Left ventricle myocardium superior (tissue), 1 donor: ENCODE data around the gene SLC26A5. TPM values are rescaled to one million over a fixed set of nuclear protein-coding genes. Genes with fewer than 3 reads are reported as not detected.
"Not testable (repeated sequence)": the region's sequence is repeated elsewhere in the genome, so short reads cannot be mapped to it uniquely, and the experiment has no call there.

Source experiments
- ATAC-seq: fragments of 200-7000 bp; cut with Tn5 transposase; one replicate; pipeline ENCODE4 v1.9.1; 2020; ENCODE audit warnings: mild to moderate bottlenecking, moderate library complexity
- DNase-seq: peaks from one replicate; pipeline ENCODE4 v3.0.0-alpha.2; 2020
- intact Hi-C: fragments of 100-400 bp; cut with micrococcal nuclease; formaldehyde crosslinking; loops from one replicate; pipeline ENCODE4 v1.11.0; 2022
- total RNA-seq: library from RNA; stranded (reverse); fragmentation: NEBNext Ultra II Directional; extraction: Animal tissue kit (Norgen Biotek cat#: 25700); gene quantifications from one replicate; pipeline ENCODE4 v1.2.1, GENCODE V29; 2021
- donor health status: DM: no; HTN: yes; CAD: no; lungs with severe emphysema.

The SLC26A5 gene
- total RNA-seq, 1 donor from 2014 or later, result not detected

DNA sequence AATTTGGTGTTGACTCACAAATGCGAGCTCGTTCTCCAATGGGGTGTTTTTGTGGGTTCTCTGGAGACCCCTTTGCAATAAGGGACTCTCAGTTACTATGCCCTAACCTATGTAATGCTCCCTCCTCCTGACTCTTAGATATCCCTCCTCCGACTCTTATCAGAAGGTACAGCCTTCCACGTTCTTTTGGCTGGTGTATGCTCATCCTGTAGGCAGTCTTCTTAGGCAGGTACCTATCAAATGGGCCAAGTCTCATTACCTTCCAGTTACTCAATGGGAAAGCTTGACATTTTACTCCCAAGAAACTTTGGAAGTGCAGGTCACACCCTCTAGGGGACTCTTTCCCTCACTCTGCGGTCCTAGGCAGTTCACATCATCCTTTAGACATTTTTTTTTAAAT, 32.6 kb downstream of the SLC26A5 start:
- intact Hi-C loops, result no loop called here
- DNase-seq, result no peak
- no peak for ATAC-seq

DNA sequence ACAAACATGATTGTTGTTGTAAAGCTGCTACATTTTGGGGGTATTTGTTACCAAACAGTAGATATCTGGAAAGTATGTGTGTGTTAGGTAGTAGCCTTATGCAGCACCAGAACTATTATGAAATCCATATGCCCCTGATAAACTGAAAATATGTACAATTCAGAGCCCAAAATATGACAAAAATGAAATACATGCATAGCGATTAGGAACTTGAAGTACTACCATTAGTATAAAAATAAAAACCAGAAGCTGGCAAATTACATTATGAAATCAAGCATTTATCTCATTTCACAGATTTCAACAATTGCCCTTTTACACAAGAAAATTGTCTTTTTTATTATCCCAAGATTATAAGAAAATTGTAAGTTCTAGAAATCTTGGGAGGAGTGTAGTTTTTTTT, 33.9 kb downstream of the SLC26A5 start:
- DNase-seq (no peak), ATAC-seq (no peak)
- intact Hi-C loops, result no loop called here

DNA sequence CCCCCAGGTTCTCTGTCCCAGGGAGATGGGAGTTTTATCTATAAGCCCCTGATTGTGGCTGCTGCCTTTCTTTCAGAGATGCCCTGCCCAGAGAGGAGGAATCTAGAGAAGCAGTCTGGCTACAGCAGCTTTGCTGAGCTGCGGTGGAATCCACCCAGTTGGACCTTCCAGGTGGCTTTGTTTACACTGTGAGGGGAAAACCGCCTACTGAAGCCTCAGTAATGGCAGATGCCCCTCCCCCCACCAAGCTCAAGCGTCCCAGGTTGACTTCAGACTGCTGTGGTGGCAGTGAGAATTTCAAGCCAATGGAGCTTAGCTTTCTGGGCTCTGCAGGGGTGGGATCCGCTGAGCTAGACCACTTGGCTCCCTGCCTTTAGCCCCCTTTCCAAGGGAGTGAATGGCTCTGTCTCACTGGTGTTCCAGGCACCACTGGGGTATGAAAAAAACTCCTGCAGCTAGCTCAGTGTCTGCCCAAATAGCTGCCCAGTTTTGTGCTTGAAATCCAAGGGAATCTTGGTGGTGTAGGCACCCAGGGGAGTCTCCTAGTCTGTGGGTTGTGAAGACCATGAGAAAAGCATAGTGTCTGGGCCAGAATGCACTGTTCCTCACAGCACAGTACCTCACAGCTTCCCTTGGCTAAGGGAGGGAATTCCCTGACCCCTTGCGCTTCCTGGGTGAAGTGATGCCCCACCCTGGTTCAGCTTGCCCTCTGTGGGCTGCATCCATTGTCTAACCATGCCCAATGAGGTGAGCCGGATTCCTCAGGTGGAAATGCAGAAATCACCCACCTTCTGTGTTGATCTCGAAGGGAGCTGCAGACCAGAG, 40.0 kb downstream of the SLC26A5 start:
- DNase-seq, intact Hi-C loops, ATAC-seq: not testable (repeated sequence)

DNA sequence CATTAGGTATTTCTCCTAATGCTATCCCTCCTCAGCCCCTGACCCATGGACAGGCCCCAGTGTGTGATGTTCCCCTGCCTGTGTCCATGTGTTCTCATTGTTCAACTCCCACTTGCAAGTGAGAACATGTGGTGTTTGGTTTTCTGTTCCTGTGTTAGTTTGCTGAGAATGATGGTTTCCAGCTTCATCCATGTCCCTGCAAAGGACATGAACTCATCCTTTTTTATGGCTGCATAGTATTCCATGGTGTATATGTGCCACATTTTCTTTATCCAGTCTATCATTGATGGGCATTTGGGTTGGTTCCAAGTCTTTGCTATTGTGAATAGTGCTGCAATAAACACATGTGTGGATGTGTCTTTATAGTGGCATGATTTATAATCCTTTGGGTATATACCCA, 46.3 kb downstream of the SLC26A5 start:
- ATAC-seq, DNase-seq, intact Hi-C loops: not testable (repeated sequence)

DNA sequence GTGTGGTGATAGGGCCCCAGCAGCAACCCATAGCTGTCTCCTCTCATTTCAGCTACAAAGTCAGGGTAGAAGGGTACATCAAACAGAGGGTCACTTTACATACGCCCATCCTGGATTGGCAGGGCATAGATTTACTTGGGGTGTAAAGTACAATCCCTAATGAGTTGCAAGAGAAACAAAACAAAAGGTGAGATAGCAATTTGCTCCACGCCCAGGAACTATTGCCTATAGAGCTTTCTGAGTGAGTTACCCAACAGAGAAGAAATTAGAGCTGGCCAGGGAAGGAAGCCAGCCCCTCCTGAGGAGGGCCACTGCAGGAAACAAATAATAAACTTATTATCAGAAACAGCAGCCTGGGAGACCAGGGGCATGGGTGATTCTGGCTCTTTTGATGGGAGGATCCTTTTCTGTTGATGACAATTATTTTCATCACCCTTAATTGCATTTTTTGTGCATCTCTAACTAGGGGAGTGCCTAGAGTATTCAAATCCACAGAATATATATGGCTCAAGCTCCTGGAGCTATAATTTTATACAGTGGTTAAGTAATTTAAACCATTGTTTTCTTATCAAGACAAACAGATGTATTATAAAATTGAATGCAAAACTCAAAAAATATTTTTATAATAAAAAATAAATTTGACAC, 47.4 kb downstream of the SLC26A5 start:
- intact Hi-C loops, result no loop called here
- ATAC-seq, result no peak
- DNase-seq, result no peak

DNA sequence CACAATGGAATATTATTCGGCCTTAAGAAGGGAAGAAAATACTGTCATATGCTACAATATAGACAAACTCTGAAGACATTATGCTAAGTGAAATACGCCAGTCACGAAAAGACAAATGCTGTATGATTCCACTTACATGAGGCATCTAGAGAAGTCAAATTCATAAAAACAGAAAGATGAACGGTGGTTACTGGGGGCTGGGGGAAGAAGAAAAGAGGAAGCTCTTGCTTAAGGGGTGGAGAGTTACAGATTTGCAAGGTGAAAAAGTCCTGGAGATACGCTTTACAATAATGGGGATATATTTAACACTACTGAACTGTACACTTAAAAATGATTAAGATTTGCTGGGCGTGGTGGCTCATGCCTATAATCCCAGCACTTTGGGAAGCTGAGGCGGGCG, 49.5 kb downstream of the SLC26A5 start:
- DNase-seq, result no peak
- ATAC-seq, result no peak
- intact Hi-C loops, result no loop called here

DNA sequence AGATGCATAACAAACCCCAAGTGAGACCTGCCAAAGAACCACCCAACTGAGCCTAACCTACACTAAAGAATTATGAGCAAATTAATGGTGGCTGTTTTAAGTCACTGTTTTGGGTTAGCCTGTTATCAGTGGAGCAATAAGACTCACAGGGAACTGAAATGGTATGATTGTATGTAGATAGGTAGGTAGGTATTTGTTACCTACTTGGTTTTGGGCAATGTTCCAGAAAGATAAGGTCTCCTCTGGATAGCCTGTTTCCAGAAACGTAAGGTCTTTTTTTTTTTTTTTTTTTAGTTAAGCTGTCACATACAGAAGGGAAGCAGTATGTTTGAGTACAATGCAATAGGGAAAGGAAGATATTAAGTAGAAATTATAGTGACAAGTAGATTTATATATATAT, 50.9 kb downstream of the SLC26A5 start:
- DNase-seq (no peak), ATAC-seq (no peak)
- intact Hi-C loops, result no loop called here

DNA sequence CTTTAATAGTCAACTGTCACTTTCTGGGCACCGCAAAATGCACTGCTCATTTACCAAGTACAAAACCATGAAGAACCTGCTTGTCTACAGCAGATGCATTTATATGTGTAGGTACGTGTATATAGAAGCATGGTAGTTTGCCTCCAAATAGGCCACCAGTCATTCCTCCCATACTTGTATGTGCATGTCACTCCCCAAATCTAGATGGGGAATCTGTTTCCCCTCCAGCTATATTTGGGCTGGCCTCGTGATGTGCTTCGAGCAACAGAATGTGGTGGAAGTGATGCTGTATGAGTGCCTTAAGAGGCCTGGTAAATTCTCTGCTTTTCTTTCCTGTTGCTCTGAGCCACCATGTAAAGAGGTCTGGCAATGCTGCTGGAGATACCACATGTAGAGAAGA, 51.4 kb downstream of the SLC26A5 start:
- intact Hi-C loops, result no loop called here
- DNase-seq (no peak), ATAC-seq (no peak)

DNA sequence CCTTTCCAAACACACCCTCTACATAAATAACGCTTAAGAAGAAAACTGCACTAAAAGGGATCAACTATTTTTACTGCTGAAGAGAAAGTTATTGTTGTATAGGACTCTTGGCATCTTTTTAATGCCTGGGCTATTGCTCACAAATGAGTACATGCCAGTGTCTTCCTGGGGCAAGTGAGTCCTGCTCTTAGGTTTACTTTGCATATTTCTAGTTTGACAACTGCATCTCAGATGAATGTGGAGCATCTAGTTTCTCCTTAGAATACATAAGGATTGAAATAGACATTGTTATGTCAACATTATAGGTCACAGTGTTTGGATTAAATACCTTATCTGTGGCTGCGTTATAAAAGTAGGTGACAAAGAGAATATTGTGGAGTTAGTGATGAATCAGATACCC, 54.0 kb downstream of the SLC26A5 start:
- no peak for DNase-seq
- intact Hi-C loops, result no loop called here
- no peak for ATAC-seq

DNA sequence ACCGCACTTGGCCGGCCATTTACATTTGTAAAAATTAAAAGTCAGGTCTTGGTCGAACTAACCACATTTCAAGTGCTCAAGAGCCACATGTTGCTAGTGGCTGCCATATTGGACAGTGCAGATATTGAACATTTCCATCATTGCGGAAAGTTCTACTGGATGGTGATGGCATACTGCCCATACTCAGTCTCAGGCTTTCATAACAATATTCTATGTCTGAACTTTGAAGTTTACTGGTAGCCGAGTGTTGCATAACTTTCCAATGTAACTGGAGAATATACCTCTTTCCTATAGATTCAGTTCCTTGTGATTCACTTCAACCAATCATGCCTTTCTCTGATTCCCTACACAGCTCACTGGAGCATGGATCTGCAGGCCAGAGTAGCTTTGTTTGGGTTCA, 54.9 kb downstream of the SLC26A5 start:
- no peak for ATAC-seq
- no peak for DNase-seq
- intact Hi-C loops, result no loop called here

DNA sequence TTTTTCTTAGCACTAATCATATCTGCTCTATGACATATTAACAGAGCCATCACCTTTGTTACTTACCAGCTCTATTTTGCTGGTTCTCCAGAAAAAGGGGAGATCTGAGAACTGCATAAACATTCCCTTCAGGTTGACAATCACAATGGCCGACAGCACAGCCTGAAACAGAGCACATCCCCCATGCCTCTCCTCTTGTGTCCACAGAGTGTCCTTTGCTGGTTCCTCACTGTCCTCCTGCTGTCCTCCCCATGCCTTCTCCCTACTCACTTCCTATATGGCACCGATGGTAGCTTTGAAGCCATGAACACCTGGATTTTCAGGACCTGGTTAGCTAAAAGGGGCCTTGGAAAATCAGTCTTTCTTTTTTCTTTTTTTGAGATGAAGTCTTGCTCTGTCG, 56.7 kb downstream of the SLC26A5 start:
- no peak for ATAC-seq
- no peak for DNase-seq
- intact Hi-C loops, result no loop called here

DNA sequence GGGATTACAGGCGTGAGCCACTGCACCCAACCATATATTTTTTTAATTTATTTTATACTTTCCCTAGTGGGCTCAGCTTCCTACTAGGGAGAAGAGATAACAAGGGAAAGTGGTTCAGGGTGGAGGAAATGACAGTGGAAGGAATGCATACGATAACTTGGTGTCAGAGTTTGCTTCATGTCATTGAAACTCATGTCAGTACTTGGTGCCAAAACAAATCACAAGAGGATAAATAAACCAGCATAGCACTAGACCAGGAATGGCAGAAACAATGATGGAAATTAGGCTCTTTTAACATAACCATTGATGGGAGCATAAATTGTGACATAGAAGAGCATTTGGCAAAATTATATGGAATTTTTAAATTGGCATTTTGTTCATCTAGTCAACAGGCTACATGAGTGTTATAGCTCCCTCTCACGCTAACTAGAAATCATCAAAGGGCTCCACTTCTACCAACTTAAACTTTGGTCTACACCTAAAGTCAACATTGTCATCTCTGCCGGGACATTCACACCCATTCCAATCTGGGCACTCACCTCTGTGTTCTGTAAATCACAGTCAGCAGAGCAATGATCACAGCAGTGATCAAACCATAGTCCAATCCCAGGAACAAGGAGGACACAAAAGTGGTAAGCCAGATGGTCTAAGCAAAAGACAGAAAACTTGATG, 57.4 kb downstream of the SLC26A5 start:
- intact Hi-C loops, result no loop called here
- no peak for DNase-seq
- no peak for ATAC-seq

DNA sequence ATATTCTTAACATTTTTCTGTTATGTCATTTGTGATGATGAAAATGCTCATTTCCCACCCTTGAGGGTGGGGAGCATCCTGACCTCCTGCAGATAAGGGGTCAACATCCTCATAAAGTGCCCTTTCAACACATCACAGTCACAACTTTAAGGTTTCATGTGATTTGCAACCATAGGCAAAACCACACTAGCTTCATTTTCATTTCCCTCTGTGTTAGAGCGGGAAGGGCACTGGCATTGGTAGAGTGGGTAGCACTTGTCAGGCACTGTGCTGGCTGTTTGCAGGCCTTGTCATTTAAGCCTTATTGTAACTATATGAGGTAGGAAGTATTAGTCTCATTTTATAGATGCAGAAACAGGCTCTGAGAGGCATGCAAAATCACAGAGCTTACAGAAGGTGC, 58.8 kb downstream of the SLC26A5 start:
- ATAC-seq (no peak), DNase-seq (no peak)
- intact Hi-C loops, result no loop called here

DNA sequence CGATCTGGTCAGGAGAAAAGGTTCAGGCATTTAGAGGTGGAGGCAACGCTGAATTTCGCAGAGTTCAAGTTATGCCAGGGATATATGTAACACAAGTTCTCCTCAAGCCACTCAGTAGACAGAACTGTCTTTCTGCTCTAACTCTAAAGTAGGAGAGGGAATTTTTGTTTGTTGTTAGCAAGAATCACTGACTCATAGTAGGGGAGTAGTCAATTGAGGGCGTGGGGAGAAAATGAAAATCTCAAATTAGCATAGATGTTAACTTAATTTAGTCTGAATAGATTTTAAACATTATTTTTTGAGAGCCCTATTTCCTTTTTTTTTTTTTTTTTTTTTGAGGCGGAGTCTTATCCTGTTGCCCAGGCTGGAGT, 64.0 kb downstream of the SLC26A5 start:
- no peak for ATAC-seq

DNA sequence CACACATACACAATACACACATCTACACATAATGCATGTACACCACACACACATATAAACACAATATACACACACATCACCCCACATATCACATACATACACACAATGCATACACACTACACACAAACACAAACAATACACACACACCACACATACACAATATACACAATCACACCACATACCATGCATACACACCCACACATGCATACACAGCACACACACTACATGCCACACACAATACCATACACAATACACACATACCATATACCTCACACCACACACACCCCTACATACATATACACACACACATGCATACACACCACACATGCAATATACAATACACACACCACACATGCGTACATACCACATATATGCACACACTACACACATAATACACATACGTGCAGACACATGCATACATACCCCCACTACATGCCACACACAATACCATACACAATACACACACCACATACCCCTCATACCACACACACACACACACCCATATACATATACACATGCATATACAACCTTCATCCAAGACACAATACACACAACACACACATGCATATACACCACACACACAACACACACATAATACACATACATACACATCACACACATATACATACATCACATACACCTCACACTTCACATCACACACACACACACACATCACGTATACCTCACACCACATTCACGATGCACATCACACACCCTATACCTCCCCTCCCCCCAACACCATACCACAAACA, 64.6 kb downstream of the SLC26A5 start:
- ATAC-seq (no peak), DNase-seq (no peak)
- intact Hi-C loops, result no loop called here

More for the DNA sequence above, 64.0 kb downstream of the SLC26A5 start:
- intact Hi-C loops, result no loop called here
- DNase-seq, result no peak

DNA sequence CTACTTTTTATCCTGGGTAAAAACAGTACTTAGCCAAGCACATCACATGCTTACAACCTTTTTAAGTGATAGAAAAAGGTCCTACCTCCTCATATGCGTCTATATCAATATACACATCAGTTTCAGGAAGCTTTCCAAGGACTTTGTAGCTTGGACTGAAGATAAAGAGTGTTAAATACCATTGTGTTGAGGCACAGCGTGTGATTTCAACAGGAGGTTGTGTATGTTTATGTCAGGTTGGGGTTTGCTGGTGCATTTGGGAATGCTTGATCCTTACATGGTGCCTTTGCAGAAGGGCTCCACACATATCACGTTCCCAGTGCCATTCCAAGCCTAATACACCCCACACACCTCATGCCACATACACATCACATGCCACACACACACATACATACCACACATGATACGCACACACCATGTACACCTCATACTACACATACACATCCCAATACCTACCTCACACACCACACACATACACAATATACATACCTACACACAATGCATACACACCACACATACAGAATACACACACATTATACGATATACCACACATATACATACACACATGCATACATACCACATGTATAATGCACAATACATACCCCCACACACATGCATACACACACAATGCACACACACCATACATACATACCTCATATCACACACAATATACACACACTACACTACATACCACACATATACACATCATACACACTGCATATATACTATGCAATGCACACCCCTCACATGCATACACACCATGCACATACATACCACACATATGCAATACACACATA, 65.4 kb downstream of the SLC26A5 start:
- ATAC-seq (no peak), DNase-seq (no peak)
- intact Hi-C loops, result no loop called here

DNA sequence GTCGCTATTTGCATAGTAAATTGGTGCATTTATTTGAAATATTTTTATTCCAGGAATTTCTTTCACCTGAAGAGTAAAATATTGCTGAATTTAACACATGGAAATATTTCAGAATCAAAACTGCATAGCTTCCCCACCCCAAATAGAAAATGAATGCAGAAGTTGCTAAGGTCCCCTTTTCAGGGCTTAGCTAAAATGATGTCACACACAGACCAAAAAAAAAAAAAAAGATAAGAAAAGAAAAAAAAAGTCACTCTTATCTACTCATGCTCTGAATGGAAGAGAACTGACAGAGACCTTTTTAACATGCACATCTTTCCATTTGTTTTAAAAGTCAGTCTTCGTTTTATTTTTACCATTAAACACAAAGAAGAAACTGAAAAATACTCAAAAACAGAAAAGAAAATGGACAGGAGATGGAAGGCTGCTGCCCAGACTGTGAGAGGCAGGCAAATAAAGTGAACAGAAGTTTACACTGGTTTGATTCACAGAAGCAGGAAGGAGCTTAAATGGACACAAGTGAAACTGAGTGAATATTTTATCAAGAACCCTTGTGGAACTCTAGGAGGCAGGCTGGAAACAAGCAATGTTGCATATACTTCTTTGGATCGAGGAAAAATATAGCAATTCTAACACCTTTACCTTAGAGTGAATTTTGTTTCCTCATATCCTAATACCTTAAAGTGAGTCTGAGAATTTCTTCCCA, 66.6 kb downstream of the SLC26A5 start:
- intact Hi-C loops, result no loop called here
- ATAC-seq (no peak), DNase-seq (no peak)

DNA sequence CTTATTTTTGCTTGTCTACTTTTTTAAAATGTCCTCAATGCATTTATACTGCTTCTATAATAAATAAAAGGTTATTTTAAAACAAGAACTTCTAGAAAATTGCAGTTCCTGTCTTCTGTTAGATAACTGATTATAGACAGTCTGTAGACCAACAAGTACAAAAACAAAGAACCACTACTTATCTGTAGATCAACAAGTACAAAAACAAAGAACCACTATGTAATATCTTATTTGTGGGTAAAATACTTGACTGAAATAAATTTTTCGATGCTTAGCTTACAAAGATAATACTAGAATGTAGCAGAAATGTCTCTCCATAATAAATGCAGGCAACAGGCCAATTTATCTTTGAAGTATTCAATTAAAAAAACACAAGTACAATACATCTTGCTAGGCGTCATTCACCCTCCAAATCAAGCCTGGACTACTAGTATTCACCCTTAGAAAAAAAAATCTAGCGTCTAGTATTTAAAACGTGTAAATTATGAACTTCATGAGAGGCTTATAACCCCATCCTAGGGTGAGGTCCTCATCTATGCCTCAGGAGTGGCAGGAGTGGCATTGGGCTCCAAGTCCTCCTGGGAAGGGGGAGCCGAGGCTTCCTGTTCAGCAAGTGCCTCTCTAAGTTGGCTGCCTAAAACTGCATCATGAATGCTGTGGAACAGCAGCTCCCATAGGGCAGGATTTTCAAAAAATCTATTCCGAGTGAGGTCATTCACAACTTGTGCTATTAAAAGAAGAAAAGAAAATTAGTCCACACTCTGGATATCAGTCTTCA, 72.0 kb downstream of the SLC26A5 start:
- no peak for DNase-seq
- ATAC-seq, result no peak
- intact Hi-C loops, result no loop called here
